ENCODE results near the gene GTSE1. TPM values are rescaled to one million over a fixed set of nuclear protein-coding genes. Genes with fewer than 3 reads are reported as not detected.

The GTSE1 gene
- total RNA-seq, 1 experiment from 2014 or later, result 20.6 TPM

GRCh38 chr22:46378426-46379065 is 81.9 kb downstream of the GTSE1 start:
- no peak overlapping the region for H3K4me3 ChIP-seq (ENCODE audit: low read length)
- H3K36me3 ChIP-seq (ENCODE audit: low read depth, low read length), result peaks cover 5% of the 10 kb centered on the region
- no peaks in the 10 kb centered on the region for H4K20me1 ChIP-seq (ENCODE audit: low read length)
- H3F3A ChIP-seq (ENCODE audit: low read length, unreplicated experiment), result no peaks in the 10 kb centered on the region
- no peaks in the 10 kb centered on the region for H3K79me2 ChIP-seq (ENCODE audit: low read length)
- DNase-seq (no peak), ATAC-seq (no peak)
- no peaks in the 10 kb centered on the region for H3K9me2 ChIP-seq (replicated peaks; ENCODE audit: low read length)
- POLR2A ChIA-PET (ENCODE audit: unreplicated experiment), result no interaction called here
- H3K27me3 ChIP-seq (ENCODE audit: low read length), result no peaks in the 10 kb centered on the region
- no peak overlapping the region for H3K27ac ChIP-seq (ENCODE audit: low read length)
- H2AFZ ChIP-seq (ENCODE audit: low read length), result no peak overlapping the region
- H3K4me1 ChIP-seq (ENCODE audit: insufficient read depth, low read length), result peaks cover 11% of the 10 kb centered on the region
- BruUV-seq (replicated peaks), result no TSS peak
- no peak overlapping the region for H3K4me2 ChIP-seq (ENCODE audit: low read length)
- H3K9me3 ChIP-seq (ENCODE audit: low read length), result no peaks in the 10 kb centered on the region
- no peak overlapping the region for H3K9ac ChIP-seq (ENCODE audit: low read length)
- no peak for TF ChIP-seq EZH2phosphoT487 (IDR thresholded peaks at IDR 0.05; ENCODE audit: borderline replicate concordance, low read length)
- TF ChIP-seq EZH2 (IDR thresholded peaks at IDR 0.05; ENCODE audit: low read length, unreplicated experiment), result no peak
- no peak for TF ChIP-seq CTCF (conservative IDR thresholded peaks at IDR 0.05; ENCODE audit: low read depth, low read length)
- intact Hi-C loops (cut with micrococcal nuclease), result no loop called here
- CTCF ChIA-PET, result no interaction called here

- Histone ChIP-seq H3K36me3 (ENCODE audit: low read depth, low read length) (peaks cover 5% of the 10 kb centered on the region), H2AFZ (ENCODE audit: low read length) (no peak overlapping the region), H3K9me2 (replicated peaks; ENCODE audit: low read length) (no peaks in the 10 kb centered on the region), H3K4me3 (ENCODE audit: low read length) (no peak overlapping the region), H4K20me1 (ENCODE audit: low read length) (no peaks in the 10 kb centered on the region), H3K27me3 (ENCODE audit: low read length) (no peaks in the 10 kb centered on the region), H3K4me1 (ENCODE audit: insufficient read depth, low read length) (peaks cover 11% of the 10 kb centered on the region), H3K27ac (ENCODE audit: low read length) (no peak overlapping the region), H3K9me3 (ENCODE audit: low read length) (no peaks in the 10 kb centered on the region), H3K79me2 (ENCODE audit: low read length) (no peaks in the 10 kb centered on the region), H3F3A (ENCODE audit: low read length, unreplicated experiment) (no peaks in the 10 kb centered on the region), H3K4me2 (ENCODE audit: low read length) (no peak overlapping the region), H3K9ac (ENCODE audit: low read length) (no peak overlapping the region)
- CTCF ChIA-PET, result no interaction called here
- TF ChIP-seq CTCF (conservative IDR thresholded peaks at IDR 0.05; ENCODE audit: low read depth, low read length), result no peak
- TF ChIP-seq EZH2phosphoT487 (IDR thresholded peaks at IDR 0.05; ENCODE audit: borderline replicate concordance, low read length), result no peak
- TF ChIP-seq EZH2 (IDR thresholded peaks at IDR 0.05; ENCODE audit: low read length, unreplicated experiment), result no peak
- BruUV-seq (replicated peaks), result no TSS peak
- ATAC-seq (no peak), DNase-seq (no peak)
- intact Hi-C loops (cut with micrococcal nuclease), result no loop called here
- POLR2A ChIA-PET (ENCODE audit: unreplicated experiment), result no interaction called here
Observed at GRCh38 chr22:46379066-46379930, 82.6 kb downstream of the GTSE1 start.

- Histone ChIP-seq H3F3A (ENCODE audit: low read length, unreplicated experiment) (no peaks in the 10 kb centered on the region), H3K4me2 (ENCODE audit: low read length) (no peak overlapping the region), H3K27me3 (ENCODE audit: low read length) (no peaks in the 10 kb centered on the region), H3K4me3 (ENCODE audit: low read length) (no peak overlapping the region), H3K36me3 (ENCODE audit: low read depth, low read length) (peaks cover 5% of the 10 kb centered on the region), H3K79me2 (ENCODE audit: low read length) (no peaks in the 10 kb centered on the region), H3K9me2 (replicated peaks; ENCODE audit: low read length) (no peaks in the 10 kb centered on the region), H4K20me1 (ENCODE audit: low read length) (no peaks in the 10 kb centered on the region), H3K4me1 (ENCODE audit: insufficient read depth, low read length) (peaks cover 11% of the 10 kb centered on the region), H3K9ac (ENCODE audit: low read length) (no peak overlapping the region), H3K27ac (ENCODE audit: low read length) (no peak overlapping the region), H3K9me3 (ENCODE audit: low read length) (no peaks in the 10 kb centered on the region), H2AFZ (ENCODE audit: low read length) (no peak overlapping the region)
- DNase-seq, result no peak
- no peak for ATAC-seq
- TF ChIP-seq EZH2 (IDR thresholded peaks at IDR 0.05; ENCODE audit: low read length, unreplicated experiment) (no peak), CTCF (conservative IDR thresholded peaks at IDR 0.05; ENCODE audit: low read depth, low read length) (no peak), EZH2phosphoT487 (IDR thresholded peaks at IDR 0.05; ENCODE audit: borderline replicate concordance, low read length) (no peak)
- ChIA-PET POLR2A (ENCODE audit: unreplicated experiment) (no interaction called here), CTCF (no interaction called here)
- BruUV-seq (replicated peaks), result no TSS peak
- intact Hi-C loops (cut with micrococcal nuclease), result no loop called here
Observed at GRCh38 chr22:46380069-46380468, 83.4 kb downstream of the GTSE1 start.
